BE2C (cell line): Measurements from ENCODE around the gene RABL3.

Source experiments
- DNase-seq: peaks from one replicate; pipeline ENCODE4 v3.0.0-alpha.2; 2020
- H3K27me3 ChIP-seq: fragments of 250-450 bp; sonication (Bioruptor Pico); 2 replicates; pipeline ENCODE4 v1.5.1; 2020; ENCODE audit warnings: mild to moderate bottlenecking
- H3K36me3 ChIP-seq: fragments of 250-450 bp; sonication (Bioruptor Pico); 2 replicates; pipeline ENCODE4 v1.5.1; 2020; ENCODE audit warnings: mild to moderate bottlenecking
- H3K4me1 ChIP-seq: fragments of 250-450 bp; sonication (Bioruptor Pico); 2 replicates; pipeline ENCODE4 v1.5.1; 2020
- H3K4me3 ChIP-seq: 2 replicates; pipeline ENCODE4 v1.5.1; 2011; ENCODE audit warnings: low read depth, low read length
- H3K9me3 ChIP-seq: fragments of 250-450 bp; sonication (Bioruptor Pico); 2 replicates; pipeline ENCODE4 v1.5.1; 2020
- CTCF ChIP-seq: IDR thresholded peaks from 2 replicates; pipeline ENCODE4 v1.5.1; 2012; ENCODE audit warnings: mild to moderate bottlenecking, low read depth, low read length

The RABL3 gene

GRCh38 chr3:120661106-120661905 is 81.0 kb downstream of the RABL3 start:
- no peak for DNase-seq
- Histone ChIP-seq H3K36me3 (no peaks in the 10 kb centered on the region), H3K27me3 (no peaks in the 10 kb centered on the region), H3K4me3 (no peak overlapping the region), H3K4me1 (no peaks in the 10 kb centered on the region), H3K9me3 (no peaks in the 10 kb centered on the region)
- no peak for TF ChIP-seq CTCF

GRCh38 chr3:120659834-120660233 is 82.5 kb downstream of the RABL3 start:
- H3K9me3 ChIP-seq = no peaks in the 10 kb centered on the region
- DNase-seq = no peak
- H3K27me3 ChIP-seq = no peaks in the 10 kb centered on the region
- no peaks in the 10 kb centered on the region for H3K36me3 ChIP-seq
- H3K4me1 ChIP-seq = no peaks in the 10 kb centered on the region
- H3K4me3 ChIP-seq = no peak overlapping the region
- TF ChIP-seq CTCF = no peak

GRCh38 chr3:120659285-120659684 is 83.0 kb downstream of the RABL3 start:
- no peaks in the 10 kb centered on the region for H3K4me1 ChIP-seq
- DNase-seq = no peak
- H3K36me3 ChIP-seq = no peaks in the 10 kb centered on the region
- TF ChIP-seq CTCF = no peak
- H3K9me3 ChIP-seq = no peaks in the 10 kb centered on the region
- no peak overlapping the region for H3K4me3 ChIP-seq
- no peaks in the 10 kb centered on the region for H3K27me3 ChIP-seq

- Histone ChIP-seq H3K27me3 (no peaks in the 10 kb centered on the region), H3K36me3 (no peaks in the 10 kb centered on the region), H3K4me3 (no peak overlapping the region), H3K4me1 (peaks cover 11% of the 10 kb centered on the region), H3K9me3 (no peaks in the 10 kb centered on the region)
- no peak for DNase-seq
- TF ChIP-seq CTCF = no peak
Observed at GRCh38 chr3:120652896-120653545, 89.3 kb downstream of the RABL3 start.

- Histone ChIP-seq H3K36me3 (no peaks in the 10 kb centered on the region), H3K4me3 (no peak overlapping the region), H3K27me3 (no peaks in the 10 kb centered on the region), H3K4me1 (peaks cover 11% of the 10 kb centered on the region), H3K9me3 (no peaks in the 10 kb centered on the region)
- TF ChIP-seq CTCF = no peak
- peak; percentile 80 for DNase-seq
Observed at GRCh38 chr3:120652281-120652680, 90.0 kb downstream of the RABL3 start.

- no peaks in the 10 kb centered on the region for H3K36me3 ChIP-seq
- H3K9me3 ChIP-seq = no peaks in the 10 kb centered on the region
- H3K4me1 ChIP-seq = peaks cover 11% of the 10 kb centered on the region
- TF ChIP-seq CTCF = no peak
- H3K4me3 ChIP-seq = no peak overlapping the region
- DNase-seq = no peak
- H3K27me3 ChIP-seq = no peaks in the 10 kb centered on the region
Observed at GRCh38 chr3:120650311-120650710, 92.0 kb downstream of the RABL3 start.
